NCI-H2029 (cell line): ENCODE results near the gene MIGA2.
"Not testable (repeated sequence)": the region's sequence is repeated elsewhere in the genome, so short reads cannot be mapped to it uniquely, and the experiment has no call there.

Experiments used
- DNase-seq: peaks from one replicate; lab custom pipeline; 2025; lab: John Stamatoyannopoulos, UW

Gene MIGA2

GRCh38 chr9:129036241-129036922, at the start of gene MIGA2:
Gene MIGA2 (plus strand): TSS chr9:129036626. CDS start chr9:129040595, 3,969 bp downstream.
- peak; percentile 99 for DNase-seq

GRCh38 chr9:128986671-128987070, 49.8 kb upstream of the MIGA2 start:
- DNase-seq, result no peak

- no peak for DNase-seq
These were observed 48.6 kb upstream of the MIGA2 start for GRCh38 chr9:128987805-128988204.

GRCh38 chr9:128992995-128993394, 43.4 kb upstream of the MIGA2 start:
- DNase-seq, result no peak

GRCh38 chr9:128995791-128996190, 40.6 kb upstream of the MIGA2 start:
- no peak for DNase-seq

GRCh38 chr9:128998462-128998861, 38.0 kb upstream of the MIGA2 start:
- no peak for DNase-seq

GRCh38 chr9:128999581-129000206, 36.7 kb upstream of the MIGA2 start:
- no peak for DNase-seq

- DNase-seq, result no peak
These were observed 34.7 kb upstream of the MIGA2 start for GRCh38 chr9:129001504-129002325.

- no peak for DNase-seq
These were observed 33.4 kb upstream of the MIGA2 start for GRCh38 chr9:129002992-129003391.

GRCh38 chr9:129004173-129004572, 32.3 kb upstream of the MIGA2 start:
- not testable (repeated sequence) for DNase-seq

GRCh38 chr9:129005336-129005997, 31.0 kb upstream of the MIGA2 start:
- no peak for DNase-seq

GRCh38 chr9:129006328-129007034, 29.9 kb upstream of the MIGA2 start:
- DNase-seq, result peak; percentile 28

GRCh38 chr9:129007035-129007765, 29.2 kb upstream of the MIGA2 start:
- DNase-seq, result no peak

GRCh38 chr9:129007766-129008468, 28.5 kb upstream of the MIGA2 start:
- no peak for DNase-seq

GRCh38 chr9:129008469-129008965, 27.9 kb upstream of the MIGA2 start:
- DNase-seq, result no peak

- DNase-seq, result no peak
These were observed 27.3 kb upstream of the MIGA2 start for GRCh38 chr9:129008986-129009583.

- no peak for DNase-seq
These were observed 26.8 kb upstream of the MIGA2 start for GRCh38 chr9:129009584-129010141.

GRCh38 chr9:129010267-129010975, 26.0 kb upstream of the MIGA2 start:
- no peak for DNase-seq

GRCh38 chr9:129011170-129011569, 25.3 kb upstream of the MIGA2 start:
- no peak for DNase-seq
